Psoas muscle (tissue), 8 donors: Measurements from ENCODE around the gene TNIP3. TPM values are rescaled to one million over a fixed set of nuclear protein-coding genes. Genes with fewer than 3 reads are reported as not detected.

Source experiments
- ATAC-seq, 4 donors: fragments of 200-7000 bp; cut with Tn5 transposase; one replicate each; pipeline ENCODE4 v1.9.1; 2020; ENCODE audit warnings: moderate library complexity in 3 of 4, mild to moderate bottlenecking in 2 of 4
- DNase-seq, 2 donors: peaks; one replicate each; pipeline ENCODE4 v3.0.0-alpha.2; 2020
- H3K27ac ChIP-seq: fragments of 200-600 bp; one replicate; pipeline ENCODE4 v1.8.0; 2022
- H3K27me3 ChIP-seq, 3 donors: fragments of 200-600 bp in 1 of 3; one replicate each; pipeline versions ENCODE4 v1.6.1 to v1.8.0; 2013 to 2022; ENCODE audit warnings: low read length in 2 of 3, mild to moderate bottlenecking in 2 of 3, moderate library complexity in 1 of 3; ENCODE audit not compliant: insufficient read depth in 3 of 3
- H3K36me3 ChIP-seq, 2 donors: fragments of 200-600 bp in 1 of 2; one replicate each; pipeline versions ENCODE4 v1.6.1 to v1.8.0; 2013 to 2022; ENCODE audit warnings: low read depth in 1 of 2, mild to moderate bottlenecking in 1 of 2, moderate library complexity in 1 of 2; ENCODE audit not compliant: insufficient read depth in 1 of 2
- H3K4me1 ChIP-seq: fragments of 200-600 bp; one replicate; pipeline ENCODE4 v1.8.0; 2022
- H3K4me3 ChIP-seq: fragments of 200-600 bp; one replicate; pipeline ENCODE4 v1.8.0; 2022; ENCODE audit warnings: mild to moderate bottlenecking
- H3K9me3 ChIP-seq: fragments of 200-600 bp; one replicate; pipeline ENCODE4 v1.8.0; 2022
- WGBS, 3 donors: extraction: QIAGEN DNeasy Blood & Tissue Kit; methylation state at CpG; one replicate each; pipeline versions ENCODE4 v1.1.6 to v1.1.7; 2013; 5-methylcytosine and 5-hydroxymethylcytosine counted together
- intact Hi-C, 2 donors: fragments of 100-400 bp; cut with DNase I; formaldehyde crosslinking; loops; one replicate each; pipeline versions ENCODE4 v1.11.0 to v1.14.2; 2022
- polyA plus RNA-seq, 3 donors: library from polyadenylated mRNA; stranded (reverse); fragments of 200-250 nt; gene quantifications; one replicate each; pipeline ENCODE4 v1.2.3, GENCODE V29; 2013
- total RNA-seq, 4 donors: library from RNA; stranded (reverse); fragmentation: NEBNext Ultra II Directional in 2 of 4; extraction: Animal tissue kit (Norgen Biotek cat#: 25700) in 2 of 4; gene quantifications; one replicate each; pipeline versions ENCODE4 v1.2.1 to v1.2.4, GENCODE V29; 2021 to 2023
- TF ChIP-seq, protein P1 (sequence below): fragments of 200-600 bp; IDR thresholded peaks from one replicate; pipeline ENCODE4 v1.8.0; 2022; ENCODE audit warnings: antibody characterized with exemption
- donor health status: healthy with polysubstance abuse.
- donor health status: DM: no; HTN: no; CAD: no; lungs with moderate emphysema.
- donor health status: Bipolar disorder and iron deficiency.
- donor health status: healthy.
- donor health status: DM: yes; HTN: yes; CAD: no.
- donor health status: DM: no; HTN: no; CAD: no.
- donor health status: DM: no; HTN: no; CAD: no.
- donor health status: DM: yes; HTN: yes; CAD: no.

TNIP3 gene
- total and polyA plus RNA-seq, 7 donors = not detected

- ATAC-seq = no peak
- 39 to 54% (median 53%) methylated on average over 3 of the region's 3 CpGs for WGBS, 3 donors
- H3K27ac ChIP-seq = no peak overlapping the region
- no peaks in the 10 kb centered on the region for H3K9me3 ChIP-seq
- TF ChIP-seq, protein P1, sequence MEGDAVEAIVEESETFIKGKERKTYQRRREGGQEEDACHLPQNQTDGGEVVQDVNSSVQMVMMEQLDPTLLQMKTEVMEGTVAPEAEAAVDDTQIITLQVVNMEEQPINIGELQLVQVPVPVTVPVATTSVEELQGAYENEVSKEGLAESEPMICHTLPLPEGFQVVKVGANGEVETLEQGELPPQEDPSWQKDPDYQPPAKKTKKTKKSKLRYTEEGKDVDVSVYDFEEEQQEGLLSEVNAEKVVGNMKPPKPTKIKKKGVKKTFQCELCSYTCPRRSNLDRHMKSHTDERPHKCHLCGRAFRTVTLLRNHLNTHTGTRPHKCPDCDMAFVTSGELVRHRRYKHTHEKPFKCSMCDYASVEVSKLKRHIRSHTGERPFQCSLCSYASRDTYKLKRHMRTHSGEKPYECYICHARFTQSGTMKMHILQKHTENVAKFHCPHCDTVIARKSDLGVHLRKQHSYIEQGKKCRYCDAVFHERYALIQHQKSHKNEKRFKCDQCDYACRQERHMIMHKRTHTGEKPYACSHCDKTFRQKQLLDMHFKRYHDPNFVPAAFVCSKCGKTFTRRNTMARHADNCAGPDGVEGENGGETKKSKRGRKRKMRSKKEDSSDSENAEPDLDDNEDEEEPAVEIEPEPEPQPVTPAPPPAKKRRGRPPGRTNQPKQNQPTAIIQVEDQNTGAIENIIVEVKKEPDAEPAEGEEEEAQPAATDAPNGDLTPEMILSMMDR = no peak
- H3K4me3 ChIP-seq = no peak overlapping the region
- DNase-seq = no peak
- intact Hi-C loops = loop anchor here (5.0 to 10.0 kb wide), 2 partner anchors 63 to 545 kb away; no protein-coding TSS in a partner anchor
- no peaks in the 10 kb centered on the region for H3K4me1 ChIP-seq
- no peaks in the 10 kb centered on the region for H3K36me3 ChIP-seq
- no peaks in the 10 kb centered on the region for H3K27me3 ChIP-seq
These were observed 25.4 kb upstream of the TNIP3 start for GRCh38 chr4:121189326-121190215.

- Histone ChIP-seq H3K9me3 (no peaks in the 10 kb centered on the region), H3K27ac (no peak overlapping the region), H3K4me3 (no peak overlapping the region), H3K27me3 (no peaks in the 10 kb centered on the region), H3K4me1 (no peaks in the 10 kb centered on the region), H3K36me3 (no peaks in the 10 kb centered on the region)
- no peak for DNase-seq
- intact Hi-C loops = no loop called here
- TF ChIP-seq, protein P1 = no peak
- 81 to 86% (median 83%) methylated on average over 1 of the region's 1 CpG for WGBS, 3 donors
- no peak for ATAC-seq
These were observed 23.1 kb upstream of the TNIP3 start for GRCh38 chr4:121187206-121187605.

DNA sequence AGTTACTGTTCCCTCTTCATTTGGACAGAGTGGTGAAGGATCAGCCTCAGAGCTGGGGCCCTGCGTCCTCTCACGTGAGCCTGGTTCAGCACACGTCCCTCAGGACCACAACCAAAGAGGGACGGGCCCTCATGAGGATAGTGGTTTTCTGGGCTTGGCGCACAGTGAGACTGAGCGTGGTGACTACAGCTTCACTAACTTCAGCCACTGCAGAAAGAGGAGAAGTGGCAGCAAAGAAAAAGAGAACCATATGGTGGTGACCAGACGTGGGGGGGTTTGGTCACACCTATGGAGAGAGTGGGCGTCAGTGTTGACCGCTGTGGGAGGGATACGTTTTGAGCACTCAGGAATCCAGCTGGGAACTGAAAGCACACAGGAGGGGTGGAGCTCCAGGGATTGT, 21.8 kb upstream of the TNIP3 start:
- no peaks in the 10 kb centered on the region for H3K27me3 ChIP-seq
- H3K9me3 ChIP-seq = no peaks in the 10 kb centered on the region
- H3K36me3 ChIP-seq = no peaks in the 10 kb centered on the region
- no peak overlapping the region for H3K27ac ChIP-seq
- DNase-seq (no peak), ATAC-seq (no peak)
- no peaks in the 10 kb centered on the region for H3K4me1 ChIP-seq
- H3K4me3 ChIP-seq = no peak overlapping the region
- TF ChIP-seq, protein P1 = no peak
- 77 to 84% (median 79%) methylated on average over 10 of the region's 10 CpGs for WGBS, 3 donors
- intact Hi-C loops = no loop called here

GRCh38 chr4:121183989-121184388, 19.9 kb upstream of the TNIP3 start:
- no peaks in the 10 kb centered on the region for H3K9me3 ChIP-seq
- ATAC-seq (no peak), DNase-seq (no peak)
- no peaks in the 10 kb centered on the region for H3K27me3 ChIP-seq
- no peak overlapping the region for H3K27ac ChIP-seq
- intact Hi-C loops = no loop called here
- no peaks in the 10 kb centered on the region for H3K36me3 ChIP-seq
- 92 to 97% (median 94%) methylated on average over 1 of the region's 1 CpG for WGBS, 3 donors
- H3K4me1 ChIP-seq = no peaks in the 10 kb centered on the region
- TF ChIP-seq, protein P1 = no peak
- H3K4me3 ChIP-seq = no peak overlapping the region
